Adrenal gland (tissue), 12 donors: Measurements from ENCODE around the gene CCDC177. TPM values are rescaled to one million over a fixed set of nuclear protein-coding genes. Genes with fewer than 3 reads are reported as not detected.
A peak's percentile ranks its signal among the peaks of the same experiment; 100 is the strongest.

Experiments used
- DNase-seq, 7 donors: peaks; one replicate each; pipeline ENCODE4 v3.0.0-alpha.2; 2019 to 2020
- H3K27ac ChIP-seq, 5 donors: fragments of 200-600 bp; sonication (generic) in 4 of 5; 1 replicate in 3 of 5; 2 replicates in 2 of 5; pipeline versions ENCODE4 v1.5.1 to v1.8.0; 2016 to 2020; ENCODE audit warnings: mild to moderate bottlenecking in 1 of 5
- H3K27me3 ChIP-seq: fragments of 200-600 bp; 2 replicates; pipeline ENCODE4 v1.8.0; 2021
- H3K36me3 ChIP-seq, 2 donors: fragments of 200-600 bp; replicated peaks in 1 of 2; 1 replicate in 1 of 2; 2 replicates in 1 of 2; pipeline versions ENCODE4 v1.5.1 to v1.8.0; 2018 to 2022
- H3K4me1 ChIP-seq, 2 donors: fragments of 200-600 bp; replicated peaks in 1 of 2; 1 replicate in 1 of 2; 2 replicates in 1 of 2; pipeline versions ENCODE4 v1.5.1 to v1.8.0; 2018 to 2021
- H3K4me3 ChIP-seq, 4 donors: fragments of 200-600 bp; sonication (generic) in 3 of 4; one replicate each; pipeline ENCODE4 v1.5.1; 2016 to 2018
- H3K9me3 ChIP-seq, 3 donors: fragments of 200-600 bp; sonication (generic) in 1 of 3; replicated peaks in 1 of 3; 1 replicate in 2 of 3; 2 replicates in 1 of 3; pipeline versions ENCODE4 v1.5.1 to v1.8.0; 2016 to 2021
- POLR2A ChIP-seq, 2 donors: fragments of 450-650 bp; IDR thresholded peaks; one replicate each; pipeline ENCODE4 v1.6.1; 2017; ENCODE audit warnings: antibody characterized with exemption in 2 of 2, mild to moderate bottlenecking in 2 of 2, moderate library complexity in 1 of 2
- WGBS, 4 donors: extraction: QIAGEN DNeasy Blood & Tissue Kit in 2 of 4; methylation state at CpG; one replicate each; pipeline versions ENCODE4 v1.1.5 to v1.1.7; 2013 to 2017; 5-methylcytosine and 5-hydroxymethylcytosine counted together
- intact Hi-C, 2 donors: fragments of 100-400 bp; cut with DNase I; formaldehyde crosslinking; loops; one replicate each; pipeline versions ENCODE4 v1.14.1 to v1.15.0; 2022 to 2023
- polyA plus RNA-seq, 3 donors: library from polyadenylated mRNA; stranded (reverse); fragments of 200-250 nt in 2 of 3; fragments of 350-450 nt in 1 of 3; fragmentation: Illumina TruSeq in 1 of 3; extraction: RNeasy Lipid Tissue Mini Kit (QIAGEN cat#74804) in 1 of 3; gene quantifications; one replicate each; pipeline ENCODE4 v1.2.3, GENCODE V29; 2013 to 2014
- total RNA-seq, 9 donors: library from RNA; depleted of rRNA in 4 of 9; stranded (reverse); fragments of >200 nt in 4 of 9; fragments of 120-200 nt in 1 of 9; fragmentation: NEBNext Ultra II Directional in 1 of 9; extraction: Animal tissue kit (Norgen Biotek cat#: 25700) in 1 of 9; gene quantifications; one replicate each; pipeline versions ENCODE4 v1.1.0 to v1.2.4, GENCODE V29; 2013 to 2023
- TF ChIP-seq, protein P1 (sequence below), 6 experiments: fragments of 450-650 bp in 4 of 6; fragments of 200-600 bp in 2 of 6; sonication (generic) in 1 of 6; IDR thresholded peaks; 1 replicate in 5 of 6; 2 replicates in 1 of 6; pipeline versions ENCODE4 v1.5.1 to v1.8.0; 2016 to 2021; ENCODE audit warnings: antibody characterized with exemption in 6 of 6, mild to moderate bottlenecking in 2 of 6, moderate library complexity in 1 of 6
- donor health status: healthy with polysubstance abuse.
- donor health status: Bipolar disorder and iron deficiency.
- donor health status: DM: yes; HTN: yes; CAD: no.
- donor health status: DM: no; HTN: no; CAD: no.
- donor health status: DM: no; HTN: no; CAD: no.
- donor health status: DM: yes; HTN: yes; CAD: no.

CCDC177 gene
- total and polyA plus RNA-seq, 12 donors, result 0.04 to 0.61 (median 0.30) TPM; not detected in 3

GRCh38 chr14:69612014-69612782 is 37.5 kb upstream of the CCDC177 start:
- no peak for TF ChIP-seq POLR2A (IDR thresholded peaks at IDR 0.05)
- TF ChIP-seq, protein P1, sequence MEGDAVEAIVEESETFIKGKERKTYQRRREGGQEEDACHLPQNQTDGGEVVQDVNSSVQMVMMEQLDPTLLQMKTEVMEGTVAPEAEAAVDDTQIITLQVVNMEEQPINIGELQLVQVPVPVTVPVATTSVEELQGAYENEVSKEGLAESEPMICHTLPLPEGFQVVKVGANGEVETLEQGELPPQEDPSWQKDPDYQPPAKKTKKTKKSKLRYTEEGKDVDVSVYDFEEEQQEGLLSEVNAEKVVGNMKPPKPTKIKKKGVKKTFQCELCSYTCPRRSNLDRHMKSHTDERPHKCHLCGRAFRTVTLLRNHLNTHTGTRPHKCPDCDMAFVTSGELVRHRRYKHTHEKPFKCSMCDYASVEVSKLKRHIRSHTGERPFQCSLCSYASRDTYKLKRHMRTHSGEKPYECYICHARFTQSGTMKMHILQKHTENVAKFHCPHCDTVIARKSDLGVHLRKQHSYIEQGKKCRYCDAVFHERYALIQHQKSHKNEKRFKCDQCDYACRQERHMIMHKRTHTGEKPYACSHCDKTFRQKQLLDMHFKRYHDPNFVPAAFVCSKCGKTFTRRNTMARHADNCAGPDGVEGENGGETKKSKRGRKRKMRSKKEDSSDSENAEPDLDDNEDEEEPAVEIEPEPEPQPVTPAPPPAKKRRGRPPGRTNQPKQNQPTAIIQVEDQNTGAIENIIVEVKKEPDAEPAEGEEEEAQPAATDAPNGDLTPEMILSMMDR (IDR thresholded peaks at IDR 0.05), result no peak
- peak overlapping the region; percentile 67 to 100 (median 96) for H3K27ac ChIP-seq
- H3K4me3 ChIP-seq, result peak overlapping the region; percentile 30 to 90 (median 52)
- WGBS, 4 donors, result 0 to 1% (median 1%) methylated on average over 17 to 47 of the region's 47 CpGs
- H3K27me3 ChIP-seq, result no peaks in the 10 kb centered on the region
- DNase-seq, result peak in 5 of 7 donors; percentile 30 to 48 (median 44)
- H3K36me3 ChIP-seq, result no peaks in the 10 kb centered on the region
- H3K4me1 ChIP-seq, result peaks cover 43 to 58% of the 10 kb centered on the region in 2 donors
- no peaks in the 10 kb centered on the region for H3K9me3 ChIP-seq
- intact Hi-C loops, result no loop called here

DNA sequence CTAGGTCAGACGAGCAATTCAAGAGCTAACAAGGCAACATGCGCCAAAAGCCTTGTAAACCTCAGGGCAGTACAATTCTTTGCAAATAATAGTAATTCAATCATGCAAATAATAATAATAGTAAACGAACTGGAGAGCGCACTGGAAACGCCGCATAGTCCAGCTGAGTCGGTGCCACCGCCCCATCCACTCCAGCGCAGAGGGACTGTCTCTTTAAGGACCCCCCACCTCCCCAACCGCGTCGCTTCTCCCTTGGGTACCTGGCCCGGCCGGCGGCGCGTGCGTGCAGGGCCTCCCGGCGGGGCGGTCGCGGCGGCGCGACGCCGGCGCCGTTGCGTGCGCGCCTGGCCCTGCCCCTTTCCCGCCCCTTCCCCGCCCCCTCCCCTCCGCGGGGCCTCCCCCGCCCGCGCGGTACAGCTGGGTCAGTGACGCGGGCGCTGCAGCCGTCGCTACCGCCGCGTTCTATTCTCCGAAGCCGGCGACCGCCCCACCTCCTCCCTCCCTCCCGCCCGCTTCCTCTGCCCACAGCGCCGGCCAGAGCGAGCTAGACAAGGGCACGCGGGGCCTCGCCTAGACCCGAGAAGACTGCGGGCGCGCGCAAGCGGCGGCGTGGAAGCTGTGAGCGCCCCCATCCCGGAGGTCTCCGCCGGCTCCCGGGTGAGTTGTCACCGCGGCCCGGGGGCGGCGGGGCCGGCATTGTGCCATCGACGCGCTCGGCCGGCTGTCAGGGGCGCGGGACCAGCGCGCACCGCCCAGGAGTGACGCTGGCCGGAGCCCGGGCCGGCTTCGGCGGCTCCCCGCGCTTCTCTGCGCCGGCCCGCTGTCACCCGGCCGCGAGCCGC is 36.7 kb upstream of the CCDC177 start, which contains the start of gene SUSD6:
Gene SUSD6 (plus strand): TSS at position 425 of the 842 bp plus-strand sequence. CDS start 46,997 bp downstream, outside the sequence.
- peaks cover 37 to 55% of the 10 kb centered on the region in 2 donors for H3K4me1 ChIP-seq
- no peaks in the 10 kb centered on the region for H3K27me3 ChIP-seq
- TF ChIP-seq POLR2A (IDR thresholded peaks at IDR 0.05), result peak; percentile 76 to 85
- TF ChIP-seq, protein P1 (IDR thresholded peaks at IDR 0.05), result no peak
- no peaks in the 10 kb centered on the region for H3K36me3 ChIP-seq
- intact Hi-C loops, result no loop called here
- 0 to 1% (median 0%) methylated on average over 7 to 104 of the region's 105 CpGs for WGBS, 4 donors
- H3K4me3 ChIP-seq, result peak within 1 kb of the TSS; percentile 31 to 90 (median 52)
- peak; percentile 92 to 96 (median 93) for DNase-seq
- H3K9me3 ChIP-seq, result no peaks in the 10 kb centered on the region
- H3K27ac ChIP-seq, result peak within 1 kb of the TSS; percentile 94 to 100 (median 96)

GRCh38 chr14:69610874-69611171 is 36.2 kb upstream of the CCDC177 start:
- WGBS, 4 donors, result 4 to 11% (median 10%) methylated on average over 8 of the region's 8 CpGs
- TF ChIP-seq POLR2A (IDR thresholded peaks at IDR 0.05), result no peak
- TF ChIP-seq, protein P1 (IDR thresholded peaks at IDR 0.05), result no peak
- Histone ChIP-seq H3K27me3 (no peaks in the 10 kb centered on the region), H3K4me3 (peak overlapping the region in 3 of 4 donors; percentile 14 to 90 (median 31)), H3K36me3 (no peaks in the 10 kb centered on the region), H3K27ac (peak overlapping the region; percentile 65 to 100 (median 78)), H3K9me3 (no peaks in the 10 kb centered on the region), H3K4me1 (peaks cover 31 to 53% of the 10 kb centered on the region in 2 donors)
- DNase-seq, result peak in 5 of 7 donors; percentile 28 to 65 (median 56)
- intact Hi-C loops, result no loop called here
